WTC11 (cell line): ENCODE measurements around the gene LRRC10B. TPM values are rescaled to one million over a fixed set of nuclear protein-coding genes. Genes with fewer than 3 reads are reported as not detected.
A peak's percentile ranks its signal among the peaks of the same experiment; 100 is the strongest.

Experiments used
- ATAC-seq: fragments of 200-7000 bp; cut with Tn5 transposase; 2 replicates; pipeline ENCODE4 v1.10.0; 2021; ENCODE audit warnings: mild to moderate bottlenecking, moderate library complexity
- CTCF ChIA-PET: fragments of 300-600 bp; sonication (Branson Sonifier 250); formaldehyde crosslinking; loops from one replicate; lab custom pipeline; 2021; ENCODE audit warnings: antibody characterized with exemption; lab: Charles Lee
- POLR2A ChIA-PET: fragments of 350-600 bp; sonication (Branson Sonifier 250); formaldehyde crosslinking; loops from one replicate; lab custom pipeline; 2021; ENCODE audit warnings: antibody characterized with exemption; lab: Charles Lee
- DNase-seq: peaks from one replicate; pipeline ENCODE4 v3.0.0; 2021; ENCODE audit warnings: low spot score
- H3K27ac Mint-ChIP-seq: 2 replicates; pipeline ENCODE4 v1.8.0; 2021; ENCODE audit warnings: mixed read lengths
- H3K27me3 Mint-ChIP-seq: 2 replicates; pipeline ENCODE4 v1.8.0; 2021; ENCODE audit warnings: low read depth, mild to moderate bottlenecking, moderate library complexity, mixed read lengths
- H3K36me3 Mint-ChIP-seq: 2 replicates; pipeline ENCODE4 v1.8.0; 2021; ENCODE audit warnings: mixed read lengths
- H3K4me1 Mint-ChIP-seq: 2 replicates; pipeline ENCODE4 v1.8.0; 2022; ENCODE audit warnings: mixed read lengths
- H3K4me3 Mint-ChIP-seq: 2 replicates; pipeline ENCODE4 v1.8.0; 2021; ENCODE audit warnings: mild to moderate bottlenecking, moderate library complexity, mixed read lengths
- H3K9me3 Mint-ChIP-seq: 2 replicates; pipeline ENCODE4 v1.8.0; 2021; ENCODE audit warnings: mixed read lengths
- CBFB ChIP-seq: sonication (generic); formaldehyde crosslinking; IDR thresholded peaks from 2 replicates; pipeline ENCODE4 v1.8.1; 2022; ENCODE audit warnings: mild to moderate bottlenecking, low read depth, missing genetic modification reagents
- CREB1 ChIP-seq: sonication (generic); formaldehyde crosslinking; IDR thresholded peaks from 2 replicates; pipeline ENCODE4 v1.8.0; 2023; ENCODE audit warnings: mild to moderate bottlenecking, missing genetic modification reagents
- HMGA2 ChIP-seq: fragments of 250-450 bp; sonication (Bioruptor Pico); IDR thresholded peaks from 2 replicates; pipeline ENCODE4 v1.4.0; 2021; ENCODE audit warnings: mild to moderate bottlenecking, moderate library complexity
- IRF2 ChIP-seq: sonication (generic); formaldehyde crosslinking; IDR thresholded peaks from 2 replicates; pipeline ENCODE4 v1.8.0; 2022; ENCODE audit warnings: low read depth, missing genetic modification reagents, borderline replicate concordance
- JUN ChIP-seq: sonication (generic); formaldehyde crosslinking; IDR thresholded peaks from 2 replicates; pipeline ENCODE4 v1.8.0; 2023; ENCODE audit warnings: mild to moderate bottlenecking, missing genetic modification reagents
- MYBL2 ChIP-seq: sonication (generic); formaldehyde crosslinking; IDR thresholded peaks from 2 replicates; pipeline ENCODE4 v1.8.1; 2023; ENCODE audit warnings: mild to moderate bottlenecking, moderate library complexity, missing genetic modification reagents
- NR1H2 ChIP-seq: sonication (generic); formaldehyde crosslinking; IDR thresholded peaks from 2 replicates; pipeline ENCODE4 v1.9.0; 2021; ENCODE audit warnings: mild to moderate bottlenecking, moderate library complexity, missing genetic modification reagents
- TCF7 ChIP-seq: sonication (generic); formaldehyde crosslinking; IDR thresholded peaks from 2 replicates; pipeline ENCODE4 v1.8.0; 2022; ENCODE audit warnings: mild to moderate bottlenecking, low read depth, missing genetic modification reagents, moderate library complexity
- ZBTB21 ChIP-seq: sonication (generic); formaldehyde crosslinking; IDR thresholded peaks from 2 replicates; pipeline ENCODE4 v1.8.1; 2023; ENCODE audit warnings: mild to moderate bottlenecking, missing genetic modification reagents, borderline replicate concordance
- ZNF423 ChIP-seq: fragments of 250-450 bp; sonication (Bioruptor Pico); IDR thresholded peaks from 2 replicates; pipeline ENCODE4 v2.1.2; 2022; ENCODE audit warnings: mild to moderate bottlenecking, moderate library complexity
- total RNA-seq: library from RNA; stranded (reverse); gene quantifications from 3 replicates; pipeline ENCODE4 v1.2.3, GENCODE V29; 2021
- TF ChIP-seq, protein P1 (sequence below): sonication (generic); formaldehyde crosslinking; IDR thresholded peaks from 2 replicates; pipeline ENCODE4 v1.8.0; 2022; ENCODE audit warnings: mild to moderate bottlenecking, missing genetic modification reagents
- TF ChIP-seq, protein P2 (sequence below): fragments of 200-600 bp; IDR thresholded peaks from 2 replicates; pipeline ENCODE4 v1.8.0; 2022; ENCODE audit warnings: antibody characterized with exemption
- TF ChIP-seq, protein P3 (sequence below): sonication (generic); formaldehyde crosslinking; IDR thresholded peaks from 2 replicates; pipeline ENCODE4 v1.8.0; 2023; ENCODE audit warnings: mild to moderate bottlenecking, missing genetic modification reagents
- TF ChIP-seq, protein P4 (sequence below): sonication (generic); formaldehyde crosslinking; IDR thresholded peaks from 2 replicates; pipeline ENCODE4 v1.8.0; 2022; ENCODE audit warnings: mild to moderate bottlenecking, missing genetic modification reagents
- TF ChIP-seq, protein P5 (sequence below): fragments of 250-450 bp; sonication (Bioruptor Pico); IDR thresholded peaks from 2 replicates; pipeline ENCODE4 v1.8.0; 2021; ENCODE audit warnings: mild to moderate bottlenecking
- TF ChIP-seq, protein P6 (sequence below): sonication (generic); formaldehyde crosslinking; IDR thresholded peaks from 2 replicates; pipeline ENCODE4 v1.8.1; 2023; ENCODE audit warnings: mild to moderate bottlenecking, missing genetic modification reagents, borderline replicate concordance
- TF ChIP-seq, protein P7 (sequence below): sonication (generic); formaldehyde crosslinking; IDR thresholded peaks from 2 replicates; pipeline ENCODE4 v1.8.1; 2023; ENCODE audit warnings: mild to moderate bottlenecking, missing genetic modification reagents, moderate library complexity
- TF ChIP-seq, protein P8 (sequence below): sonication (generic); formaldehyde crosslinking; IDR thresholded peaks from 2 replicates; pipeline ENCODE4 v1.8.1; 2022; ENCODE audit warnings: mild to moderate bottlenecking, moderate library complexity, missing genetic modification reagents

LRRC10B gene
- total RNA-seq, 1 experiment from 2014 or later: 1.5 TPM

DNA sequence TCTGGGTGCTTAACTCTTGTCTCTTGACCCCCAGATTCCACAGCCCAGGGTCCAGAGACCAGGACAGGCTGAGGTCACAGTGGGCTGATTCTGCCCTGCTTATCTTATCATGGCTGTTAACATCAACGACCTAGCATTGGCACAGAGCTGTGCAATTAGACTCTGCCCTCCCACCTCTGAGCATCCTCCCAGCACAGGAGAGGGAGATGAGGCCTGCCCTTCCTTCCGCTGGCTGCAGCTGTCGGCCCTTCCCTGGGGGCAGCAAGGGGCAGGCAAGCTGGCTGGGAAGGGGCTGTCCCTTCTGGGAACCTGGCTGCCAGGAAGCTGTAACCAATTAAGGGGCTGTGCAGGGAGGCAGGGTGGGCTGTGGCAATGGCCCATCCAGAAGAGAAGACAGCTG is 22.5 kb downstream of the LRRC10B start (continued):
- TF ChIP-seq, protein P1, sequence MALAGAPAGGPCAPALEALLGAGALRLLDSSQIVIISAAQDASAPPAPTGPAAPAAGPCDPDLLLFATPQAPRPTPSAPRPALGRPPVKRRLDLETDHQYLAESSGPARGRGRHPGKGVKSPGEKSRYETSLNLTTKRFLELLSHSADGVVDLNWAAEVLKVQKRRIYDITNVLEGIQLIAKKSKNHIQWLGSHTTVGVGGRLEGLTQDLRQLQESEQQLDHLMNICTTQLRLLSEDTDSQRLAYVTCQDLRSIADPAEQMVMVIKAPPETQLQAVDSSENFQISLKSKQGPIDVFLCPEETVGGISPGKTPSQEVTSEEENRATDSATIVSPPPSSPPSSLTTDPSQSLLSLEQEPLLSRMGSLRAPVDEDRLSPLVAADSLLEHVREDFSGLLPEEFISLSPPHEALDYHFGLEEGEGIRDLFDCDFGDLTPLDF (CRISPR knock-in tag): no peak
- TF ChIP-seq, all 79 proteins: peak for 0

DNA sequence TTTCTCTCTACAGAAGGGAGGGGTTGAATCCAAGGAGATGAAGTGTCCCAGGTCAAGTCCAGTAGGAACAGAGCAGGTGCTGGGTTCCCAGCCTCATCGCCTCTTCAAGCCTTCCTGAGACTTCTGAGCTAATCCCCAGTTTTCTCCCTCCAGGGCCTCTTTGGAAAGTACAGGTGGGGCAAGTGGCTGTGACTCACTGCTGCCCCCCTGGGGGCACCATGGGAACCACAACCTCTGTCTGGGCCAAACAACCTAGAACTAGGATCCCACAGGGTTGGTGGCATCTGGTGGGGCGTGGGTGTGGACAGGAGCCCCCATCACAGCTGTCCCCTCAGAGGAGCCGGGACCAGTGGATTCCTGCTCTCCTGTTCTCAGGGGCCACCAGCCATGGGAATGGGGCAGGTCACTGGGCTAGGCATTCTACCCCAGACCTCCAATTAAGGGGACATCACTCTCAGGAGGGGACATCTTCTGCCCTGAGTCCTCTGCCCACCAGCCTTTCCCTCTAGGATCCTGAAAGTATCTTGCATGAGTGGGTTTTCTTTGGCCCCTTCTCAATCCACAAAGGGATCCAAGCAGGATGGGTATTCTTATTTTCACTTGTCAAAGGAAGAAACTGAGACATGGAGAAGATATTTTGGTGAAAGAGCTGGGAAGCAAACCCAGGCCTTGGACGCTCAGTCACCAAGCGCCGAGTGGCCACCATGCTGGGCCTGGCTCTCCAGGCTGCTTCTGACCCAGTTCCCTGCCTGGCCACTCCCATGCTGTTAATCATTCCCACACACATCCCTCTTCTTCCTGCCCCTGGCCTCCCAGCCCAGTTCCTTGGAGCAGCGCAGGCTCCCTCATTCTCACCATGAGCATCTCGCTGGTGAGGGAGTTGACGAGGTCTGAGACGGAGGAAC is 23.8 kb downstream of the LRRC10B start:
- Mint-ChIP-seq H3K4me1 (peaks cover 10% of the 10 kb centered on the region), H3K9me3 (no peaks in the 10 kb centered on the region), H3K27me3 (no peaks in the 10 kb centered on the region), H3K27ac (no peak overlapping the region), H3K4me3 (no peak overlapping the region), H3K36me3 (peaks cover 2% of the 10 kb centered on the region; the same call in 1 of the 2 replicates)
- DNase-seq (peak; percentile 77), ATAC-seq (peak; percentile 85)
- ChIA-PET CTCF (interaction anchor here (0.6 to 9.1 kb wide), 76 partner anchors 12 to 1259 kb away, joined by 3 to 241 read pairs (median 5); partner anchors contain the start of genes CPSF7, LRRC10B, SDHAF2 and SYT7), POLR2A (interaction anchor here (0.7 to 1.0 kb wide), 2 partner anchors 10 to 385 kb away, joined by 3 to 4 read pairs; no protein-coding TSS in a partner anchor)
- TF ChIP-seq, protein P2, sequence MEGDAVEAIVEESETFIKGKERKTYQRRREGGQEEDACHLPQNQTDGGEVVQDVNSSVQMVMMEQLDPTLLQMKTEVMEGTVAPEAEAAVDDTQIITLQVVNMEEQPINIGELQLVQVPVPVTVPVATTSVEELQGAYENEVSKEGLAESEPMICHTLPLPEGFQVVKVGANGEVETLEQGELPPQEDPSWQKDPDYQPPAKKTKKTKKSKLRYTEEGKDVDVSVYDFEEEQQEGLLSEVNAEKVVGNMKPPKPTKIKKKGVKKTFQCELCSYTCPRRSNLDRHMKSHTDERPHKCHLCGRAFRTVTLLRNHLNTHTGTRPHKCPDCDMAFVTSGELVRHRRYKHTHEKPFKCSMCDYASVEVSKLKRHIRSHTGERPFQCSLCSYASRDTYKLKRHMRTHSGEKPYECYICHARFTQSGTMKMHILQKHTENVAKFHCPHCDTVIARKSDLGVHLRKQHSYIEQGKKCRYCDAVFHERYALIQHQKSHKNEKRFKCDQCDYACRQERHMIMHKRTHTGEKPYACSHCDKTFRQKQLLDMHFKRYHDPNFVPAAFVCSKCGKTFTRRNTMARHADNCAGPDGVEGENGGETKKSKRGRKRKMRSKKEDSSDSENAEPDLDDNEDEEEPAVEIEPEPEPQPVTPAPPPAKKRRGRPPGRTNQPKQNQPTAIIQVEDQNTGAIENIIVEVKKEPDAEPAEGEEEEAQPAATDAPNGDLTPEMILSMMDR: peak; percentile 98
- no peak for TF ChIP-seq IRF2 (CRISPR knock-in tag)
- TF ChIP-seq CREB1 (CRISPR knock-in tag): no peak
- no peak for TF ChIP-seq JUN

DNA sequence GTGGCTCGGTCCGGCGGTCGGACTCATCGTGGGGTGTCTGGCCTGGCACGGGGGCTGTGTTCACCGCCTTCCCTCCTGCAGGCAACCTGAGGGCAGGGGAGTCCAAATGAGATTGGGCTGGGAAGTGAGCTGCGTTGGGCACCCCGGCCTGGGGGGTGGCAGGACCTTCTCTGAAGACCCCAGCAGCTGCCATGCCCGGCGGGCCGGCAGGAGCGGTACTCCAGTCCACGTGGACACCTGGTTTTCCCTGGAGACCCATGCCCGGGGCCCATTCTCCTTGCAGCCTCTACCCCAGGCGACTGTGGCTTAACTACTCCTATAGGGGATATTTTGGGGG is 24.5 kb downstream of the LRRC10B start:
- H3K4me3 Mint-ChIP-seq: no peak overlapping the region
- CTCF ChIA-PET: interaction anchor here (1.0 to 9.1 kb wide), 21 partner anchors 12 to 107 kb away, joined by 3 to 241 read pairs (median 22); a partner anchor contains a TSS
- peaks cover 7% of the 10 kb centered on the region for H3K4me1 Mint-ChIP-seq
- ATAC-seq: no peak
- POLR2A ChIA-PET: no interaction called here
- H3K9me3 Mint-ChIP-seq: no peaks in the 10 kb centered on the region
- no peak for DNase-seq
- H3K27me3 Mint-ChIP-seq: no peaks in the 10 kb centered on the region
- no peaks in the 10 kb centered on the region for H3K36me3 Mint-ChIP-seq
- H3K27ac Mint-ChIP-seq: no peak overlapping the region
- TF ChIP-seq, protein P3, sequence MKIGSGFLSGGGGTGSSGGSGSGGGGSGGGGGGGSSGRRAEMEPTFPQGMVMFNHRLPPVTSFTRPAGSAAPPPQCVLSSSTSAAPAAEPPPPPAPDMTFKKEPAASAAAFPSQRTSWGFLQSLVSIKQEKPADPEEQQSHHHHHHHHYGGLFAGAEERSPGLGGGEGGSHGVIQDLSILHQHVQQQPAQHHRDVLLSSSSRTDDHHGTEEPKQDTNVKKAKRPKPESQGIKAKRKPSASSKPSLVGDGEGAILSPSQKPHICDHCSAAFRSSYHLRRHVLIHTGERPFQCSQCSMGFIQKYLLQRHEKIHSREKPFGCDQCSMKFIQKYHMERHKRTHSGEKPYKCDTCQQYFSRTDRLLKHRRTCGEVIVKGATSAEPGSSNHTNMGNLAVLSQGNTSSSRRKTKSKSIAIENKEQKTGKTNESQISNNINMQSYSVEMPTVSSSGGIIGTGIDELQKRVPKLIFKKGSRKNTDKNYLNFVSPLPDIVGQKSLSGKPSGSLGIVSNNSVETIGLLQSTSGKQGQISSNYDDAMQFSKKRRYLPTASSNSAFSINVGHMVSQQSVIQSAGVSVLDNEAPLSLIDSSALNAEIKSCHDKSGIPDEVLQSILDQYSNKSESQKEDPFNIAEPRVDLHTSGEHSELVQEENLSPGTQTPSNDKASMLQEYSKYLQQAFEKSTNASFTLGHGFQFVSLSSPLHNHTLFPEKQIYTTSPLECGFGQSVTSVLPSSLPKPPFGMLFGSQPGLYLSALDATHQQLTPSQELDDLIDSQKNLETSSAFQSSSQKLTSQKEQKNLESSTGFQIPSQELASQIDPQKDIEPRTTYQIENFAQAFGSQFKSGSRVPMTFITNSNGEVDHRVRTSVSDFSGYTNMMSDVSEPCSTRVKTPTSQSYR: no peak
- TF ChIP-seq, protein P4, sequence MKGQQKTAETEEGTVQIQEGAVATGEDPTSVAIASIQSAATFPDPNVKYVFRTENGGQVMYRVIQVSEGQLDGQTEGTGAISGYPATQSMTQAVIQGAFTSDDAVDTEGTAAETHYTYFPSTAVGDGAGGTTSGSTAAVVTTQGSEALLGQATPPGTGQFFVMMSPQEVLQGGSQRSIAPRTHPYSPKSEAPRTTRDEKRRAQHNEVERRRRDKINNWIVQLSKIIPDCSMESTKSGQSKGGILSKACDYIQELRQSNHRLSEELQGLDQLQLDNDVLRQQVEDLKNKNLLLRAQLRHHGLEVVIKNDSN (CRISPR knock-in tag): no peak
- TF ChIP-seq, protein P5, sequence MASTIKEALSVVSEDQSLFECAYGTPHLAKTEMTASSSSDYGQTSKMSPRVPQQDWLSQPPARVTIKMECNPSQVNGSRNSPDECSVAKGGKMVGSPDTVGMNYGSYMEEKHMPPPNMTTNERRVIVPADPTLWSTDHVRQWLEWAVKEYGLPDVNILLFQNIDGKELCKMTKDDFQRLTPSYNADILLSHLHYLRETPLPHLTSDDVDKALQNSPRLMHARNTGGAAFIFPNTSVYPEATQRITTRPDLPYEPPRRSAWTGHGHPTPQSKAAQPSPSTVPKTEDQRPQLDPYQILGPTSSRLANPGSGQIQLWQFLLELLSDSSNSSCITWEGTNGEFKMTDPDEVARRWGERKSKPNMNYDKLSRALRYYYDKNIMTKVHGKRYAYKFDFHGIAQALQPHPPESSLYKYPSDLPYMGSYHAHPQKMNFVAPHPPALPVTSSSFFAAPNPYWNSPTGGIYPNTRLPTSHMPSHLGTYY (CRISPR knock-in tag): no peak
- TF ChIP-seq NR1H2 (CRISPR knock-in tag) (no peak), ZNF423 (no peak), MYBL2 (CRISPR knock-in tag) (no peak), TCF7 (CRISPR knock-in tag) (no peak), CBFB (CRISPR knock-in tag) (no peak), HMGA2 (CRISPR knock-in tag) (no peak), ZBTB21 (no peak)
- TF ChIP-seq, protein P6, sequence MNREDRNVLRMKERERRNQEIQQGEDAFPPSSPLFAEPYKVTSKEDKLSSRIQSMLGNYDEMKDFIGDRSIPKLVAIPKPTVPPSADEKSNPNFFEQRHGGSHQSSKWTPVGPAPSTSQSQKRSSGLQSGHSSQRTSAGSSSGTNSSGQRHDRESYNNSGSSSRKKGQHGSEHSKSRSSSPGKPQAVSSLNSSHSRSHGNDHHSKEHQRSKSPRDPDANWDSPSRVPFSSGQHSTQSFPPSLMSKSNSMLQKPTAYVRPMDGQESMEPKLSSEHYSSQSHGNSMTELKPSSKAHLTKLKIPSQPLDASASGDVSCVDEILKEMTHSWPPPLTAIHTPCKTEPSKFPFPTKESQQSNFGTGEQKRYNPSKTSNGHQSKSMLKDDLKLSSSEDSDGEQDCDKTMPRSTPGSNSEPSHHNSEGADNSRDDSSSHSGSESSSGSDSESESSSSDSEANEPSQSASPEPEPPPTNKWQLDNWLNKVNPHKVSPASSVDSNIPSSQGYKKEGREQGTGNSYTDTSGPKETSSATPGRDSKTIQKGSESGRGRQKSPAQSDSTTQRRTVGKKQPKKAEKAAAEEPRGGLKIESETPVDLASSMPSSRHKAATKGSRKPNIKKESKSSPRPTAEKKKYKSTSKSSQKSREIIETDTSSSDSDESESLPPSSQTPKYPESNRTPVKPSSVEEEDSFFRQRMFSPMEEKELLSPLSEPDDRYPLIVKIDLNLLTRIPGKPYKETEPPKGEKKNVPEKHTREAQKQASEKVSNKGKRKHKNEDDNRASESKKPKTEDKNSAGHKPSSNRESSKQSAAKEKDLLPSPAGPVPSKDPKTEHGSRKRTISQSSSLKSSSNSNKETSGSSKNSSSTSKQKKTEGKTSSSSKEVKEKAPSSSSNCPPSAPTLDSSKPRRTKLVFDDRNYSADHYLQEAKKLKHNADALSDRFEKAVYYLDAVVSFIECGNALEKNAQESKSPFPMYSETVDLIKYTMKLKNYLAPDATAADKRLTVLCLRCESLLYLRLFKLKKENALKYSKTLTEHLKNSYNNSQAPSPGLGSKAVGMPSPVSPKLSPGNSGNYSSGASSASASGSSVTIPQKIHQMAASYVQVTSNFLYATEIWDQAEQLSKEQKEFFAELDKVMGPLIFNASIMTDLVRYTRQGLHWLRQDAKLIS (CRISPR knock-in tag): no peak
- TF ChIP-seq, protein P7, sequence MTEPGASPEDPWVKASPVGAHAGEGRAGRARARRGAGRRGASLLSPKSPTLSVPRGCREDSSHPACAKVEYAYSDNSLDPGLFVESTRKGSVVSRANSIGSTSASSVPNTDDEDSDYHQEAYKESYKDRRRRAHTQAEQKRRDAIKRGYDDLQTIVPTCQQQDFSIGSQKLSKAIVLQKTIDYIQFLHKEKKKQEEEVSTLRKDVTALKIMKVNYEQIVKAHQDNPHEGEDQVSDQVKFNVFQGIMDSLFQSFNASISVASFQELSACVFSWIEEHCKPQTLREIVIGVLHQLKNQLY: no peak
- TF ChIP-seq, protein P8, sequence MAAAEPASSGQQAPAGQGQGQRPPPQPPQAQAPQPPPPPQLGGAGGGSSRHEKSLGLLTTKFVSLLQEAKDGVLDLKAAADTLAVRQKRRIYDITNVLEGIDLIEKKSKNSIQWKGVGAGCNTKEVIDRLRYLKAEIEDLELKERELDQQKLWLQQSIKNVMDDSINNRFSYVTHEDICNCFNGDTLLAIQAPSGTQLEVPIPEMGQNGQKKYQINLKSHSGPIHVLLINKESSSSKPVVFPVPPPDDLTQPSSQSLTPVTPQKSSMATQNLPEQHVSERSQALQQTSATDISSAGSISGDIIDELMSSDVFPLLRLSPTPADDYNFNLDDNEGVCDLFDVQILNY (CRISPR knock-in tag): no peak
